AG09319 (cell line): ENCODE data around the gene EXOC3L4.

Source experiments
- DNase-seq: peaks from one replicate; pipeline ENCODE4 v3.0.0-alpha.2; 2010; ENCODE audit warnings: low read depth; ENCODE audit errors: extremely low read depth
- TF ChIP-seq, protein P1 (sequence below): IDR thresholded peaks from 2 replicates; pipeline ENCODE4 v1.5.1; 2011; ENCODE audit warnings: low read depth, mild to moderate bottlenecking, inconsistent platforms, low read length, moderate library complexity

EXOC3L4 gene

DNA sequence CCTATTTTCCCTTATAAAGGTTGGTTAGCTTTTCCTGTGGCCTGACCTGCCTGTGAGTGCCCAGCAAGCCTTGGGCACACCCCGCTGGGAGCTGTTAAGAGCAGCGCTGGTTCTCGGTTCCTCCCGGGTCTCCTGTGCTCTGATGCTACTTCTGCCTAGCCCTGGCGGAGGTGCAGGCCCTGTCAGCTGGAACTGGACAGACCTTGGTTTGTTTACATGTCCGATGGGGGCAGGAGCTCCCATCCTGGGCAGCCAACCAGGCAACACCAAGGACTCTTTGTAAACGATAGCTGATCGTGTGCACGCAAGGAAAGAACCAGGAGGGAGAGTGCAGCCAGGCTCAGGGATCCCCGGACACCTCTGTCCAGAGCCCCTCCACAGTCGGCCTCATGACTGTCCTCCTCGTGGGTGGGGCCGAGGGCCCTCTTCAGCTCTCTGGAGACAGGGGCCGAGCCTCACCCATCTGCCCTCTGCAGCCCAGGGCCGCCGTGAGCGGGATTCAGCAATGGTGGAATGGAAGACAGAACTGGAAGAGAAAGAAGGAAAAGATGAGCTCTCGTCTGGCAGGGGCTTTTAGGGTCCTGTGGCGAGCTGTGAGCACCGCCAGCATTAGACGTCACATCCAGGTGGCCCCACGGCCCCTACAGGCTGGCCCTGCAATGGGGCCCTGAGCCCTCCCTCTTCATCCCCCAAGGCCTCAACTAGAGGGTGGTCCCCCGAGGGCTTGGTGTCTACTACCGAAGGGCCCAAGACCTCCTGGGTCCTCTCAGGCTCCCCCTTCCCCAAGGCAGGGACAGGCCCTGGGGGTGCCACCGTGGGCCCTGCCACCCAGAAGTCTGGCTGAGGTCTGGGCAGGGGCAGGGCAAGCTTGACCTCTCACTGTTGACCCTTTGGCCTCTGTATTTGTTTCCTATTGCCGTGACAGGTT, 41.1 kb downstream of the EXOC3L4 start:
- TF ChIP-seq, protein P1, sequence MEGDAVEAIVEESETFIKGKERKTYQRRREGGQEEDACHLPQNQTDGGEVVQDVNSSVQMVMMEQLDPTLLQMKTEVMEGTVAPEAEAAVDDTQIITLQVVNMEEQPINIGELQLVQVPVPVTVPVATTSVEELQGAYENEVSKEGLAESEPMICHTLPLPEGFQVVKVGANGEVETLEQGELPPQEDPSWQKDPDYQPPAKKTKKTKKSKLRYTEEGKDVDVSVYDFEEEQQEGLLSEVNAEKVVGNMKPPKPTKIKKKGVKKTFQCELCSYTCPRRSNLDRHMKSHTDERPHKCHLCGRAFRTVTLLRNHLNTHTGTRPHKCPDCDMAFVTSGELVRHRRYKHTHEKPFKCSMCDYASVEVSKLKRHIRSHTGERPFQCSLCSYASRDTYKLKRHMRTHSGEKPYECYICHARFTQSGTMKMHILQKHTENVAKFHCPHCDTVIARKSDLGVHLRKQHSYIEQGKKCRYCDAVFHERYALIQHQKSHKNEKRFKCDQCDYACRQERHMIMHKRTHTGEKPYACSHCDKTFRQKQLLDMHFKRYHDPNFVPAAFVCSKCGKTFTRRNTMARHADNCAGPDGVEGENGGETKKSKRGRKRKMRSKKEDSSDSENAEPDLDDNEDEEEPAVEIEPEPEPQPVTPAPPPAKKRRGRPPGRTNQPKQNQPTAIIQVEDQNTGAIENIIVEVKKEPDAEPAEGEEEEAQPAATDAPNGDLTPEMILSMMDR: no peak

GRCh38 chr14:103136388-103137271, 42.1 kb downstream of the EXOC3L4 start:
- DNase-seq: no peak
- TF ChIP-seq, protein P1: no peak; the same call in 1 of the 2 replicates

More for the DNA sequence above, 41.1 kb downstream of the EXOC3L4 start:
- no peak for DNase-seq

DNA sequence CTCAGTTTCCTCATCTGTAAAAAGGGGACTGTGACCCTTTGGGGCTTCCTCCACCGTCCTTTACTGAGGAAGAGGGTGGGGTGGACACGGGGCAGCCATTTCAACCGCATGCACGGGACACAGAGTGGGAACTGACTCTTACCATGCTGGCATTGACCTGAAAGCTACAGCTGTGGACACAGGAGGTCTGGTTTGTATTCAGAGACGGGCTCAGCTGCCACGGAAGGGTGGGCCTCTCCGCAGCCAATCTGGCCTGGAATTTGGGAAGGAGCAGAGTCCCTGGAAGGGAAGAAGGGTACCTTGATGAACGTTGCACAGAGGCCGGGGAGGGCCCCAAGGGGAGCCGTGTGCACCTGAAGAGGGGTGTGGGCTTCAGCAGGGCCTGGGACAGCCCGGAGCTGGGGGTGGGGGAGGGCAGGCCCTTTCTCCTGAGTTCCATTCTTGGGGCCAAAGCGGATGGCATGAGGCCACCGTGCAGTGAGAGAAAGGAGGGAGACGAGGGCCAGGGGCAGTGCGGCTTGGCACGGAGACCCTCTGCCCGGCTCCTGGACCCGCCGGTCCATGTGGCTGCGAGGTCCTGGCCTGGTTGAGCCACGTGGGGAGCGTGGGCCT, 43.3 kb downstream of the EXOC3L4 start:
- TF ChIP-seq, protein P1: no peak
- DNase-seq: no peak

DNA sequence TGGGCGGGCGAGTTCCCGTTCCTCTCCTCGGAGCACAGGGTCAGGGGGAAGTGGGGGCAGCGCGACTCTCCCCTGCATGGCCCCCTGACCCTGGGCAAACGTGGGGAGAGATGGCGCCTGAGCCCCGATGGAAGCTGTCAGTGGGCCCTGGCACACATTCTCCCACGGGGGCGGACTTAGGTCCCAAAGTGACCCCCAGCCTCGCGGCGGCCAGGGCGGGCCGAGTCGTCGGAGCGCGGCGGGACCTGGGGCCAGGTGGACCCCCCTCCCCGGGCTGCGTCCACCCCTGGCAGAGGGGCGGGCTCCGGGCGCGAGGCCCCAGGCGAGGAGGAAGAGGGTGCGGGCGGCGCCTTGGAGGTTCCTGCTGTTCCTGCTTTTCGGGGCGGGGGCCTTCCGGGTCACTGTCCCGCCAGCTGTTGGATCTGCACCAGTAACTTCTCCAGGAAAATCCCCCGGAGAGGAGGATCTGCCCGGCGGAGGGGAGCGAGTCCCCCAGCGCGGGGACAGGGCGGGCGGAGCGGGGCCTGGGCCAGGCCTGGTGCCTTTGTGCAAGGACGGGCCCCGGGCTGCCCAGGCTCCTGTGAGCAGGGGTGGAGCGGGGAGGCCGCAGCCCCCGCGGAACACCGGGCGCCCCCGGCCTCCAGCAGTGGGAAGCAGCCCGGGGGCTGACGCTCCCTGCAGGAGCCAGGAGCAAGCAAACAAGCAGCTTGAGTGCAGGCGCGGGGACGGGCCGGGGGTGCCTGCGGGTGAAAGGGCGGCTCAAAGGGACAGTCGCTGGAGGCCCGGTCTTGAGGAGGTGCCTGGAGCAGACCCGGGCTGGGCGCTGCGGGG, 44.0 kb downstream of the EXOC3L4 start:
- no peak for DNase-seq
- TF ChIP-seq, protein P1: no peak

- no peak for DNase-seq
- TF ChIP-seq, protein P1: no peak
Observed at GRCh38 chr14:103139132-103140025, 44.9 kb downstream of the EXOC3L4 start.
